ENCODE data around the gene PHTF1.
A peak's percentile ranks its signal among the peaks of the same experiment; 100 is the strongest.
"Not testable (repeated sequence)": the region's sequence is repeated elsewhere in the genome, so short reads cannot be mapped to it uniquely, and the experiment has no call there.

The PHTF1 gene

DNA sequence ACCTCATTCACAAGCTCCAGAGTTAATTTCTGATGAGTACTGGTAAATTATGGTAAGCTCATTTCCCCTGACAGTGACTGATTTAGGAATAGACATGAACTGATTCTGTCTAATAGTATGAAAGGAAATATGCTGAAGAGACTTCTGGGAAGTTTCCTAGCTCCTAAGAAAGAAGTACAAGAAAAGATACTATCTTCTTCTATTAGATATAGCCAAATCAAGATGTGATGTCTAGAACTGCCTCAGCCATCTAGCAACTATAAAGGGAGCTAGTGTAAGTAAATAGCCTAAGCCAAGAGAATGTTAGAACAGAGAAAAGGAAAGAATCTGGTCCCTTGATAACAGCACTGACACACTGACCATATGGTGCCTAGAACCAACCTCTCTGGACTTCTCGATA lies 10.7 kb upstream of the PHTF1 start:
- DNase-seq = no peak

DNA sequence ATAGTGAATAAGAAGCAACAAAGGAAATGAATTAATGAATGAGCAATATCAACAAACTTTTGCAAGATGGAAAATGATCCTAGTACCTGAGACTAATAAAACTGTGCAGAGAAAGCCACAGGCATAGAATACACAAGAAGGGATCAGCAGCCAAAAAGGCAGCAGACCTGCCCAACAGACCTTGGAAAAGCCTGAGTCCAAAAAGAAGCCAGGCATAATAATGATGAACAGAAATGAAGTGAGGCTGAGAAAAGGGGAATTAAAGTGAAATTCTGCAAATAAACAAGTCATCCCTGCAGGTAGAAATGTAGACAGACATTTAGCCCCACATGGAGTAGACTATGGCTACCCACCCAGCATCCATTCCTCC lies 10.3 kb upstream of the PHTF1 start:
- DNase-seq = no peak

DNA sequence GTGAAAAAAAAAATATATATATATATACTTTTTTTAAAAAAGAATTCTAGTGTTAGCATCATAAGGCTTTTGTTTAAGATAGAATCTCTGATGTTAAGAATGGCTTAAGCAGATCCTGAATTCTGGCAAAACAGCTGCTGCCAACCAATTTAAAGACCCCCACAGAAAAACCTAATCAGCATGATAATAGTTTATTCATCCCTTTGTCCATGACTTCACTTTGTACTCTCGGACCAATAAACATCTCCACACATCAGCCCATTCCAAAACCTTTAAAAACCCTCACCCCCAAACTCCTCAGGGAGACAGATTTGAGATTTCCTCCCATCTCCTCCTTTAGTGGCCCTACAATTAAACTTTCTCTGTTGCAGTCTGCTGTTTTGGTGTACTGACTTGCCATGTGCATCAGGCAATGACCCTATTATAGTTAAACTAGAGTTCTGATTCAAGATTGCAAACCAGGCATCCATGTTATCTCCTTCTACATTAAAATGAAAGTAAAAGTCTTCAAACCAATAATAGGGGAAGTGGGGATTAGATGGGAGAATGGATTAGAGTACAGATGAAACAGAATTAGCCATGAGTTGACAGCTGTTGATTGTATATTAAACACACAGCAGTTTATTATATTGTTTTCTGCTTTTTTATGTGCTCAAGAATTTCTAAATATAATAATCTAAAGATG lies 9.8 kb upstream of the PHTF1 start:
- DNase-seq = no peak

DNA sequence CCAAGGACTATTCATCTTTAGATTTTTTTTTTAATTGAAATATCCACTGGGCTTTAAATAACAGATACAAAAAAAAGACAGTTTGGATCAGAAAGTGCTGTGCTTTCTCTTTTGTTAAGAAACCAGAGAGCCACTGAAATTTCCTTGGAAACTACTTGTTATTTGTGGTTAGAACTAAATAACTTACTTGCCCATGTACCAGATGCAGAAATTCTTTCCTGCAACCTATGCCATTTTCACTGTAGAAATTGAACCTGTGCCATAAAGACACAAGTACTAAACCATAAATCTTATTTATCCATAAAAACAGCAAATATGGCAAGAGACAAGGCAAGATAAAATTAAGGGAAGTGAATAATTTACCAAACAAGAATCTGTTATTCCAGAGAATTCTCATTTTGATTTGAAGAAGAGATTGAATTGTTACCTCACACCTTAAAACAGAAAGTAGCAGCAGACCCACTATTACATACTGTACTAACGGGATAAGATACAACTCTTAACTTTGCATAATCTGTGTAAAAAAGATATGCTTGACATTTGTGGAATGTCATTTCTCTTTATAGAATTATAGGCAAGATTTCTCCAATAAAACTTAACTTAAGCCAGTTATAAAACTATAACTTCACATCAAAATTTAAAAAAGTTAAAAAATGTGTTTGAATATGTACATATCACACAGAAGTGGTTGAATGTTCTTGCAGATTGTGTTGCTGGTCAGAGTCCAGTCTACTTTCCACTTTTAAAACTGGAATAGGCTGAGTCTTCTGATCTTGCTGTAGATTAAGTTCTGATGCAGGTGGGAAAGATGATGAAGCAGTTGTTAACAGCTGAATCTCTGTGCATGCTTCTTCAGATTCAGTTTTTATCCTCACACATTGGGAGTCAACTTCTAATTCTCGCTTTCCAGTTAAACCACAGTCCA lies 6.3 kb upstream of the PHTF1 start:
- DNase-seq = no peak

DNA sequence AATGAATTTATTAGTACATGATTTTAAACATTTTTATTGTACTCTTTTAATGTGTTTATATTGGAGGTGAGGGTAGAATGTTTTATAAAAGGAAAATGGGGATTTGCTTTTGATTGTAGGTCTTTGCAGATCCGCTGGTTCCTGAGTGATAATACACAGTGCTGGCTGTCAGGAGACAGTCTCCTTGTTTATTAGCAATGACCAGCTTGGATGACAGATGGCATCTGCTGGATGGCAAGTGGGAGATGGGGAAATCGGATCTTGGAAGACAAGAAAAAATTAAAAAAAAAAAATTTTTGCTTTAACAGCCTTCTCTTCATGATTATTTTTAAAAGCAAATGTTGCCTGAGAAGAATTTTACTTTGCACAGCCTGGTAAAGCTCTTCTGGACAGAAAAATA lies 4.4 kb upstream of the PHTF1 start:
- no peak for DNase-seq

DNA sequence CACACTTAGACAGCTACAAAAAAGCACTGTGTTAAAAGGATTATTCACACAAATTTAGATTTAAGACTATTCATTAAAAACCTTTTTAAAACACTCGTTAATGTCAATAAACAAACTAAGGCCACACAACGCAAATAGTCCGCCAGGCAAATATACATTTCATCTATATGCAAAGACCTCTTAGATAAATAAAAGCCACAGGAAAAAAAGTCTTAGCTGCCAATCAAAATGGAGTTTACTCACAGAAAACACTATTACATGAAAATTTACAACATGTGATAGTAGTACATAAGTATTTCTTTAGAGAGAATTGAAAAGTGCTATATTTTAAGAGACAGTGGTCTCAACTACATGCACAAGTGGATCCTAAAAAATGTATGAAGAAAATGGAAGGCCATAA lies 2.7 kb upstream of the PHTF1 start:
- DNase-seq = no peak

DNA sequence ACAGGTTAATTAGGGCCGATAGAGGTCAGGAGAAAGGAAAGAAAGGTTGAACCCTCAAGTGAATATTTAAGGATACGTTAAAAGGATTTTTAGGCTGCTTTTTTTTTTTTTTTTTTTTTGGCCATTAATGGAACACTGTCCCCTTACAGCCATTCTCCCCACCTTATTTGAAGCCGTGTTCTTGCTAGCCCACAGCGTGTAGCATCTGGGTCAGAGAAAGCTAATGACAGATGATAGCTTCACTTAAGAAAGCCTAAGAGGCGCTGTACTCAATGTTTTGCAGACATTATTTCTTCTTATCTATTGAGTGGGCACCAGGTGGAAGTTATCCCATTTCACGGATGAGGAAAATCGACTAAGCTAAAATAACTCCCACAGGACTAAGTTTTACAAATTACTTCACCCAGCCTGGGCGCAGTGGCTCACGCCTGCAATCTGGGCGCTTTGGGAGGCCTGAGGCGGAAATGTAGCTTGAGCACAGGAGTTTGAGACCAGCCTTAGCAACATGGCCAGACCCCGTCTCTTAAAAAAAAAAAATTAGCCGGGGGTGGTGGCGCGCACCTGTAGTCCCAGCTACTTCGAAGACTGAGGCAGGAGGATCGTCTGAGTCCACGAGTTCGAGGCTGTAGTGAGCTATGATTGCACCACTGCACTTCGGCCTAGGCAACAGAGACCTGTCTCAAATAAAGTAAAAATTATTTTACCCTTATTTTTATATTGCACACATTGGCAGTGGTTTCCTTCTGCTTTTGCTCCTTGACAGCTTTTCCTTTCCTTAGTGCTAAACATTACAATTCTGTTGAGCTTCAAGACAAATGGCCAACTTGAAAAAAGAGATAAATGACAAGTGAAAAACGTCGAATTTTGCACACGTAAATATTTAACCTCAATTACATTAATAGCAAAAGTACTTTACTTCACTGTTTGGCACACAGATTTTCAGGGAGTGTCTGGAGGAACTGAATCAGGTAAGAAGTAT lies 1.1 kb upstream of the PHTF1 start:
- no peak for DNase-seq

DNA sequence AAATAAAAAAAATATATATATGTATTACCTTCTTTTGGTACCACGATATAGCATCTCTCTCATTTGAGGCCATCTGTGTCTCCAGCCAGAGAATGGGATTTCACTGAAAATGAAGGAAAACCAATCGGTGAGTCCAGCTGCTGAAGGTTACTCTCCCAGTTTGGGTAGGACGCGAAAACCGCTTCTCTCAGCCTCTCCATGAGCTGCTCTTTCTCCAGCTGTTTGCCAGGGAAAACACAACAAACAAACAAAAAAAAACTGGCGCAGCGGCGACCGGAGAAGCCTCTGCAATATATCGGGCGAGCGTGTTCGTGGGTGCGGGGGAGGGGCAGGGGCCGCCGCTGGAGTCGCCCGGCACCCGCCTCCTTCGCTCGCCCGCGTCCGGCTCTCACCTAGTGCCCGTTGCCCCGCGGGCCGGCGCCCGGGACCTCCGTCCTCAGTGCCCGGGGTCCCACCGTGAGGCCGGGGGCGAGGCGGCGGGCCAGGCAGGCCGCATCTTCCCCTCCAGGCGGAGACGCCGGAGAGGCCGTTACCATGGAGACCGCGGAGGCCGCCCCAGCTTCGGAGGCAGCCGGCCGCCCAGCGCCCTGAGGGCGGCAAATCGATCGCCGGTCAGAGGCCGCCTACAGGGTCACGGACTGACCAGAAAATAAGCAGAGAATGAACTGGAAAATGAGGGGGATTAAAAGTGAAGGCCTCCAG lies 504 bp downstream of the PHTF1 start:
- DNase-seq = peak; percentile 74

DNA sequence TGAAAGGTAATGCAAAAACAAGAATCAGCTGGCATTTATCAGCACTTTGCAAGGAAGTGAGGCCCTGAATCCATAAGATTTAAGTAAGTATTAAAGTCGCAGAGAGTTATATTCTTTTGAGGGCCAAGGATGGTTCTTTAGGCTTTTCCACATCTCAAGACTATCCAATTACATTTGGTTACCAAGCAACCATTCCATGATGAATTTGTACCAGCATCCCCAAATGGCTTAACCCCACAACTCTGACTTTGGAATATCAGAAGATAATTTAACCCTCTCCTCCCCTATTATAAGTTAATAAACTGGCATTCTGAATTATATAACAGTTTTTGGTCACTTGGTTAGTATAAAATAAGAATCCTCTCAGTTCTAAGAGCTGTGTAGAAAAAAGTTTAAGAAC lies 2.8 kb downstream of the PHTF1 start:
- no peak for DNase-seq

DNA sequence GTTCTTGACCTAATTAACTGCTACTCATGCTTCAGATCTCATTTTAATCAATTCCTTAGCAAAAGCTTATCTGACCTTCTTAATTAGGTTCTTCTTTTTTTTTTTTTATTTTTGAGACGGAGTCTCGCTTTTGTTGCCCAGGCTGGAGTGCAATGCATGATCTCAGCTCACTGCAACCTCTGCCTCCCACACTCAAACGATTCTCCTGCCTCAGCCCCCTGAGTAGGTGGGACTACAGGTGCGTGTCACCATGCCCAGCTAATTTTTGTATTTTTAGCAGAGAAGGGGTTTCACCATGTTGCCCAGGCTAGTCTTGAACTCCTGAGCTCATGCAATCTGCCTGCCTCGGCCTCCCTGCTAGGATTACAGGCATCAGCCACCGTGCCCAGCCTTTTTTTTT lies 6.0 kb downstream of the PHTF1 start:
- not testable (repeated sequence) for DNase-seq

DNA sequence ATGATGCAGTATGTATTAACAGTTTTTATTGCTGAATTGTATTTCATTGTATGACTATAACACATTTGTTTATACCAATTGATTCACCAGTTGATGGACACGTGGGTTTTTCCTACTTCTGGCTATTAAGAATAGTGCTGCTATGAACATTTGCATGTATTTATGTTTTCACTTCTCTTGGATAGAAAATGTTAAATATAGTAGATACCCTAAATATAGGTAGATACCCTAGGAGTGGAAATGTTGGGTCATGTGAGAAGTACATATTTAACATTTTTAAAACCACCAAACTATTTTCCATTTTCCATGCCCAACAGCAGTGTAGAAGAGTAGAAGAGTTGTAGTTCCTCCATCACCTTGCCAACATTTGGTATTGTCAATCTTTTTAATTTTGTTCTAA lies 7.8 kb downstream of the PHTF1 start:
- no peak for DNase-seq

DNA sequence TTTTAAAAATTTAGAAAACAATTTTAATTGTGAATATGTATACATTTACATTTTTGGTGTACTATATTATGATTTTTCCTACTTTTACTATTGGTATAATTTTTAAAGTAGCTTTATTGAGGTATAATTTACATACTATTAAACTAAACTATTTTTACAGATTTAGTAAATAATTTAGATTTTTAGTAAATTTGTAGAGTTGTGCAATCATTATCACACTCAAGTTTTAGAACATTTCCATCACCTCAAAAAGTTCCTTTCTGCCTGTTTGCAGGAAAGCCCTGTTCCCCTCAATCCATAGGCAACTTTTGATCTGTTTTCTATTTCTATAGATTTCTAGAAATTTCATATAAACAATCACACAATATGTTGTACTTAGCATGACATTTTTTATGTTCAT lies 8.2 kb downstream of the PHTF1 start:
- no peak for DNase-seq

DNA sequence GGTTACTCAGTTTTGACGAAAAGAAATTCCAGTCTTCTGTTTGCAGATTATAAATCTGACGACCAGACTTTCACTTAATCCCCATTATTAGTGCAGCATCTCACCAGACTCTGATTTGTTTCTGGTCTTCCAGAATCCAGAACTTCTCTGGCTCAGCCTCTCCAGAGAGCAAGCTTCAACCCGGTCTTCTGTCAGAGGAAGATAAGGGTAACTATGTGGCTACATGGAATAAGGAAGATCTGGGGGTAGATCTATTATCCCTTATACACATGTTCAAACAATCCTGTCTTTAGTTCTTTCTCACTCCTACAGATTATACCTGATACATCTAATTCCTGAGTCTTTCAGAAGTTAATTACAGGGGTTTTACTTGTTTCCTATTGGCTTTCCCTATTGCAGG lies 9.9 kb downstream of the PHTF1 start:
- no peak for DNase-seq

DNA sequence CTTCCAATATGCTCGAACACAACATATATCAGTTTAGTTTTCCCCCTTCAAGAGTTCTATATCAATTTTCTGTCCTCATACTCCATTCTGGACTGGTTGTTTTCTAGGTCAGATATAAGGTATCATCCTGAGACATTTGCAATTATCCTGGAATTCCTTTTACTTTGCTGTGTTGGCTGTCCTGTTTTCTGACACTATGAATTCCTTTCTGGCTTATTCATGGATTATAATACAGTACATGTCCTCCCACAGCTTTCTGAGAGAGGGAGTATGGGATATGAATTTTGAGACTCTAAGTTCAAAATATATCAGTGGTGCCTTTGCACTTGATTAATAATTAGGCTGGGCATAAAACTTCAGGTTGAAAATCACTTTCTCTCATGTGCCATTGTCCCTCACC lies 11.9 kb downstream of the PHTF1 start:
- no peak for DNase-seq

DNA sequence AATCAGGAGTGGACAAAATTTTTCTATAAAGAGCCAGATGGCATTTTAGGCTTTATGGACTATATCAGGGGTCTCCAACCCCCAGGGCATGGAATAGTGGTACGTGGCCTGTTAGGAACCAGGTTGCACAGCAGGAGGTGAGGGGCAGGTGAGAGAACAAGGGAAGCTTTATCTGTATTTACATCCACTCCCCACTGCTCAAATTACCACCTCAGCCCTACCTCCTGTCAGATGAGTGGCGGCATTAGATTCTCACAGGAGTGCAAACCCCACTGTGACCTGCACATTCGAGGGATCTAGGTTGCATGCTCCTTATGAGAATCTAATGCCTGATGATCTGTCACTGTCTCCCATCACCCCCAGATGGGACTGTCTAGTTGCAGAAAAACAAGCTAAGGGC lies 13.9 kb downstream of the PHTF1 start:
- no peak for DNase-seq

DNA sequence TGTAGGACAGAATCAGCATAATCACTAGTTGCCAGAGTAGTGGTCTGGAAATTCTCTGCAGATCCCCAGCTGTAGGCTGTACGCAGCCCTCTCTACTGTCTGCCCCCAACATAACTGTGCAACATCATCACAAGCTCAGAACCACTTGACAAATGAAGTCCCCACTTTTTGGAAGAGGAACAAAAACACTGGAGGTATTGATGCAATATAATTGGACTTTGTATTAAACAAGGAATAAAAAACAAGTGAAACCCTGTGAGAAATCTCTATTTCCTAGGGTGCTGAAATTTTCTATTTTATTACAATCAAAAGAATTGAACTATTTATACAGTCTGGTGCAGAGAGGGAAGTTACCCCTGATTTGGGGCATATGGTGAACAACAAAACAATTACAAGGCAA lies 15.2 kb downstream of the PHTF1 start:
- no peak for DNase-seq

DNA sequence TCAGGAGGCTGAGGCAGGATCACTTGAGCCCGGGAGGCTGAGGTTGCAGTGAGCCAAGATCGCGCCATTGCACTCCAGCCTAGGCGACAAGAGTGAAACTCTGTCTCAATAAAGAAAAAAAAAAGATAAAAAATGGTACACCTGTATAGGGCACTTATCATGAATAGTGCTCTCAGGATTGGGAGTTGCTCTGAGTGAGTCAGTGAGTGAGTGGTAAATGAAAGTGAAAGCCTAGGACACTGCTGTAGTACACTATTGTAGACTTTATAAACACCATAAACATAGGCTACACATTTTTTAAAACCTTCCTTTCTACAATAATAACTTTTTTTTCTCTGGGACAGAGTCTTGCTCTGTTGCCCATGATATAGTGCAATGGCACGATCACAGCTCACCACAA lies 16.8 kb downstream of the PHTF1 start:
- DNase-seq = no peak

DNA sequence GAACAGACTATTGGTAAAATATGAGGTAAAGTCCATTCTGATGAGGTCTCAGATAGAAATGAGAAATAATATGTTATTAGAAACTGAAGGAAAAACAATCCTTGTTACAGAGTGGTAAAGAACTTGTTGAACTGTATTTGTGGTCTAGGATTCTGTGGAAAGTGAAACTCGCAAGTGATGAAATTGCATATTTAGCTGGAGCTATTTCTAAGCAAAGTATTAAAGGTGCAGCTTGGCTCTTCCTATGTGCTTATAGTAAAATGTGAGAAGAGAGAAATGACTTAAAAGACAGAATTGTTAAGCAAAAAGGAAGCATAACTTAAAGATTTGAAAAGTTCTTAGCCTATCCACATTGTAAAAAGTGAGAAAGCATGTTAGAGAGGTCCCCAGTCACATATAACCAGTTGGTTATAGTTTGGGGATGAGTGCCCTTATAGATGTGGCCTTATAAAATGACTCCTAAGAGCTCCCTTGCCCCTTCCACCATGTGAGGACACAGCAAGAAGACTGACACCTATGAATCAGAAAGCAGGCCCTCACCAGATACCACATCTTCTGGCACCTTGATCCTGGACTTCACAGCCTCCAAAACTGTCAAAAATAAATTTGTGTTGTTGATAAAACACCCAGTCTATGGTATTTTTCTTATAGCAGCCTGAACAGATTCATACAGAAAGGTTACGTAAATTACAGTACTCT lies 24.8 kb downstream of the PHTF1 start:
- DNase-seq = no peak

DNA sequence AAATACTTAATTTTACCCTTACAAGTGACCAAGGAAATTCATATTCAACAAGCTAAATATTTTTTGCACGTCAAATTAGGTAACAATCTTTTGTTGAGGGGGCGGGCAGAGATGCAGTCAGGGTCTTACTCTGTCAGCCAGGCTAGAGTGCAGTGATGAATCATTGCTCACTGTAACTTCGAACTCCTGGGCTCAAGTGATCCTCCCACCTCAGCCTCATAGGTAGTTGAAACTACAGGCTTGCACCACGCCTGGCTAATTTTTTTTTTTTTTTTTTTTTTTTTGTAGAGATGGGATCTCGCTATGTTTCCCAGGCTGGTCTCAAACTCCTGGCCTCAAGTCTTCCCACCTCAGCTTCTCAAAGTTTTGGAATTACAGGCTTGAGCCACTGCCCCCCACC lies 26.5 kb downstream of the PHTF1 start:
- no peak for DNase-seq

DNA sequence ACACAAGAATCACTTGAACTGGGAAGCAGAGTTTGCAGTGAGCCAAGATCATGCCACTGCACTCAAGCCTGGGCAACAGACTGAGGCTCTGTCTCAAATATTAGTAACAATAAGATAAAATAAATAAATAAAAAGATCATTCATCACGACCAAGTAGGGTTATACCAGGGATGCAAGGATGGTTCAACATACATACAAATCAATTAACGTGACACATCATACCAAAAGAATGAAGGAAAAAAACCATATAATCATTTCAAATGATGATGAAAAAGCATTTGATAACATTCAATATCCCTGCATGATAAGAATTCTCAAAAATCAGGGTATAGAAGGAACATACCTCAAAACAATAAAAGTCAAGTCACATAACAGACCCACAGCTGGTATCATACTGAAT lies 38.3 kb downstream of the PHTF1 start:
- no peak for DNase-seq

DNA sequence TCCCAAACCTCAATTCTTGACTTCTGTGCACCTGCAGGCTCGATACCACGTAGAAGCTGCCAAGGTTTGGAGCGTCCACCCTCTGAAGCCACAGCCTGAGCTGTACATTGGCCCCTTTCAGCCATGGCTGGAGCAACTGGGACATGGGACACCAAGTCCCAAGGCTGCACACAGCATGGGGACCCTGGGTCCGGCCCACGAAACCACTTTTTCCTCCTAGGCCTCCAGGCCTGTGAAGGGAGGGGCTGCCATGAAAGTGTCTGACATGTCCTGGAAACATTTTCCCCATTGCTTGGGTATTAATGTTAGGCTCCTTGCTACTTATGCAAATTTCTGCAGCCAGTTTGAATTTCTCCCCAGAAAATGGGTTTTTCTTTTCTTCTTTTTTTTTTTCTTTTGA lies 40.7 kb downstream of the PHTF1 start:
- not testable (repeated sequence) for DNase-seq

DNA sequence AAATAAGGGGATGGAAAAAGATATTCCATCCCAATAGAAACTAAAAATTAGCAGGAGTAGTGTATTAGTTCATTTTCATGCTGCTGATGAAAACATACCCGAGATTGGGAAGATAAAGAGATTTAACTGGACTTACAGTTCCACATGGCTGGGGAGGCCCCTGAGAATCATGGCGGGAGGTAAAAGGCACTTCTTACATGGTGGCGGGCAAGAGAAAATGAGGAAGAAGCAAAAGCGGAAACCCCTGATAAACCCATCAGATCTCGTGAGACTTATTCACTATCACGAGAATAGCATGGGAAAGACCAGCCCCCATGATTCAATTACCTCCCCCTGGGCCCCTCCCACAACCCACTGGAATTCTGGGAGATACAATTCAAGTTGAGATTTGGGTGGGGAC lies 41.8 kb downstream of the PHTF1 start:
- not testable (repeated sequence) for DNase-seq

Data from femur (tissue), 1 donor.